Measurements from ENCODE around the gene HERPUD1.

HERPUD1 gene

GRCh38 chr16:56961386-56961785, 29.4 kb downstream of the HERPUD1 start:
- Histone ChIP-seq H3K4me3 (ENCODE audit: low read depth in 1 of 2, low read length in 2 of 2) (no peak overlapping the region), H2AFZ (ENCODE audit: low read depth, low read length) (no peak overlapping the region), H3K27me3 (ENCODE audit: insufficient read depth, low read length, poor library complexity) (no peaks in the 10 kb centered on the region), H3K4me1 (ENCODE audit: insufficient read depth, low read length) (no peaks in the 10 kb centered on the region), H3K4me2 (ENCODE audit: insufficient read depth, low read length) (no peak overlapping the region), H3K79me2 (ENCODE audit: insufficient read depth, low read length) (no peaks in the 10 kb centered on the region), H3K9ac (ENCODE audit: low read depth, low read length) (no peak overlapping the region), H4K20me1 (ENCODE audit: insufficient read depth, low read length) (no peaks in the 10 kb centered on the region), H3K9me3 (ENCODE audit: insufficient read depth, low read length, severe bottlenecking) (no peaks in the 10 kb centered on the region), H3K36me3 (ENCODE audit: insufficient read depth, low read length) (no peaks in the 10 kb centered on the region), H3K27ac (ENCODE audit: low read length) (no peak overlapping the region)
- ATAC-seq (ENCODE audit: insufficient read depth, low read depth): no peak
- no peak for DNase-seq
- no peak for TF ChIP-seq EZH2 (IDR thresholded peaks at IDR 0.05; ENCODE audit: borderline replicate concordance, low read depth, low read length, severe bottlenecking)
- no peak for TF ChIP-seq CTCF (IDR thresholded peaks at IDR 0.05; ENCODE audit: borderline replicate concordance, extremely low read depth, low read length, poor library complexity, severe bottlenecking)

- Histone ChIP-seq H3K27ac (ENCODE audit: low read length) (no peak within 1 kb of the TSS), H2AFZ (ENCODE audit: low read depth, low read length) (no peak within 1 kb of the TSS), H3K4me2 (ENCODE audit: insufficient read depth, low read length) (no peak within 1 kb of the TSS), H3K9ac (ENCODE audit: low read depth, low read length) (no peak within 1 kb of the TSS), H3K79me2 (ENCODE audit: insufficient read depth, low read length) (no peaks in the 10 kb centered on the region), H3K4me1 (ENCODE audit: insufficient read depth, low read length) (no peaks in the 10 kb centered on the region), H4K20me1 (ENCODE audit: insufficient read depth, low read length) (no peaks in the 10 kb centered on the region), H3K9me3 (ENCODE audit: insufficient read depth, low read length, severe bottlenecking) (no peaks in the 10 kb centered on the region), H3K4me3 (ENCODE audit: low read depth in 1 of 2, low read length in 2 of 2) (no peak within 1 kb of the TSS), H3K36me3 (ENCODE audit: insufficient read depth, low read length) (no peaks in the 10 kb centered on the region), H3K27me3 (ENCODE audit: insufficient read depth, low read length, poor library complexity) (no peaks in the 10 kb centered on the region)
- no peak for TF ChIP-seq CTCF (IDR thresholded peaks at IDR 0.05; ENCODE audit: borderline replicate concordance, extremely low read depth, low read length, poor library complexity, severe bottlenecking)
- TF ChIP-seq EZH2 (IDR thresholded peaks at IDR 0.05; ENCODE audit: borderline replicate concordance, low read depth, low read length, severe bottlenecking): no peak
- ATAC-seq (ENCODE audit: insufficient read depth, low read depth) (no peak), DNase-seq (no peak)
These were observed 29.9 kb downstream of the HERPUD1 start, which contains the start of gene CETP for GRCh38 chr16:56961851-56962281. CETP (plus strand) TSS chr16:56961950; CDS start chr16:56961980, 30 bp downstream.

- no peaks in the 10 kb centered on the region for H3K9me3 ChIP-seq (ENCODE audit: insufficient read depth, low read length, severe bottlenecking)
- H2AFZ ChIP-seq (ENCODE audit: low read depth, low read length): no peak overlapping the region
- no peaks in the 10 kb centered on the region for H3K27me3 ChIP-seq (ENCODE audit: insufficient read depth, low read length, poor library complexity)
- H4K20me1 ChIP-seq (ENCODE audit: insufficient read depth, low read length): no peaks in the 10 kb centered on the region
- ATAC-seq (ENCODE audit: insufficient read depth, low read depth) (peak; percentile 82), DNase-seq (peak; percentile 86)
- no peaks in the 10 kb centered on the region for H3K4me1 ChIP-seq (ENCODE audit: insufficient read depth, low read length)
- no peak overlapping the region for H3K4me3 ChIP-seq (ENCODE audit: low read depth in 1 of 2, low read length in 2 of 2)
- TF ChIP-seq CTCF (IDR thresholded peaks at IDR 0.05; ENCODE audit: borderline replicate concordance, extremely low read depth, low read length, poor library complexity, severe bottlenecking): peak; percentile 93
- TF ChIP-seq EZH2 (IDR thresholded peaks at IDR 0.05; ENCODE audit: borderline replicate concordance, low read depth, low read length, severe bottlenecking): no peak
- no peaks in the 10 kb centered on the region for H3K36me3 ChIP-seq (ENCODE audit: insufficient read depth, low read length)
- H3K27ac ChIP-seq (ENCODE audit: low read length): no peak overlapping the region
- H3K4me2 ChIP-seq (ENCODE audit: insufficient read depth, low read length): no peak overlapping the region
- no peaks in the 10 kb centered on the region for H3K79me2 ChIP-seq (ENCODE audit: insufficient read depth, low read length)
- H3K9ac ChIP-seq (ENCODE audit: low read depth, low read length): no peak overlapping the region
These were observed 32.6 kb downstream of the HERPUD1 start for GRCh38 chr16:56964243-56965148.
